Measurements from ENCODE around the gene RPS21. TPM values are rescaled to one million over a fixed set of nuclear protein-coding genes. Genes with fewer than 3 reads are reported as not detected.

Gene RPS21
- total RNA-seq, 1 experiment from 2014 or later, result 1,761 TPM

GRCh38 chr20:62426699-62427131 lies 39.8 kb downstream of the RPS21 start:
- Histone ChIP-seq H3K4me3 (ENCODE audit: low read depth in 2 of 2, low read length in 2 of 2) (no peak overlapping the region), H3K27me3 (ENCODE audit: control insufficient read depth, insufficient read depth, low read length) (no peaks in the 10 kb centered on the region), H3K9me3 (ENCODE audit: control insufficient read depth, insufficient read depth, low read depth, low read length) (no peaks in the 10 kb centered on the region), H3K4me1 (ENCODE audit: control insufficient read depth, insufficient read depth, low read length) (no peaks in the 10 kb centered on the region; the same call in none of the 2 replicates), H3K27ac (ENCODE audit: low read length) (no peak overlapping the region), H3K36me3 (ENCODE audit: control insufficient read depth, insufficient read depth, low read length) (no peaks in the 10 kb centered on the region)
- in situ Hi-C loops (cut with HindIII; ENCODE audit: low pct_unique_long_range_greater_than_20kb, low sequenced_read_pairs), result no loop called here
- ATAC-seq, result no peak
- no TSS peak for BruUV-seq (replicated peaks)
- intact Hi-C loops (cut with micrococcal nuclease; ENCODE audit: unreplicated experiment), result no loop called here
- CTCF ChIA-PET, result no interaction called here
- POLR2A ChIA-PET, result interaction anchor here (0.6 kb wide), 1 partner anchor 58 kb away, joined by 3 read pairs; no protein-coding TSS in a partner anchor
- no peak for TF ChIP-seq REST (IDR thresholded peaks at IDR 0.05; ENCODE audit: insufficient read depth in 1 of 2, low read depth in 2 of 2, low read length in 1 of 2)
- TF ChIP-seq TCF7L2 (IDR thresholded peaks at IDR 0.05; ENCODE audit: low read depth, low read length), result no peak
- TF ChIP-seq SIN3A (IDR thresholded peaks at IDR 0.05; ENCODE audit: borderline replicate concordance, insufficient read depth, low read depth, low read length), result no peak
- TF ChIP-seq, protein P1, sequence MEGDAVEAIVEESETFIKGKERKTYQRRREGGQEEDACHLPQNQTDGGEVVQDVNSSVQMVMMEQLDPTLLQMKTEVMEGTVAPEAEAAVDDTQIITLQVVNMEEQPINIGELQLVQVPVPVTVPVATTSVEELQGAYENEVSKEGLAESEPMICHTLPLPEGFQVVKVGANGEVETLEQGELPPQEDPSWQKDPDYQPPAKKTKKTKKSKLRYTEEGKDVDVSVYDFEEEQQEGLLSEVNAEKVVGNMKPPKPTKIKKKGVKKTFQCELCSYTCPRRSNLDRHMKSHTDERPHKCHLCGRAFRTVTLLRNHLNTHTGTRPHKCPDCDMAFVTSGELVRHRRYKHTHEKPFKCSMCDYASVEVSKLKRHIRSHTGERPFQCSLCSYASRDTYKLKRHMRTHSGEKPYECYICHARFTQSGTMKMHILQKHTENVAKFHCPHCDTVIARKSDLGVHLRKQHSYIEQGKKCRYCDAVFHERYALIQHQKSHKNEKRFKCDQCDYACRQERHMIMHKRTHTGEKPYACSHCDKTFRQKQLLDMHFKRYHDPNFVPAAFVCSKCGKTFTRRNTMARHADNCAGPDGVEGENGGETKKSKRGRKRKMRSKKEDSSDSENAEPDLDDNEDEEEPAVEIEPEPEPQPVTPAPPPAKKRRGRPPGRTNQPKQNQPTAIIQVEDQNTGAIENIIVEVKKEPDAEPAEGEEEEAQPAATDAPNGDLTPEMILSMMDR (IDR thresholded peaks at IDR 0.05), result no peak
- no peak for TF ChIP-seq POLR2AphosphoS5 (IDR thresholded peaks at IDR 0.05; ENCODE audit: low read depth, low read length)
- DNase-seq (ENCODE audit: low read depth, low spot score), result no peak

- CTCF ChIA-PET, result interaction anchor here (0.5 kb wide), 1 partner anchor 782 kb away, joined by 3 read pairs; no protein-coding TSS in a partner anchor
- Histone ChIP-seq H3K27me3 (ENCODE audit: control insufficient read depth, insufficient read depth, low read length) (no peaks in the 10 kb centered on the region), H3K9me3 (ENCODE audit: control insufficient read depth, insufficient read depth, low read depth, low read length) (no peaks in the 10 kb centered on the region), H3K27ac (ENCODE audit: low read length) (no peak within 1 kb of the TSS), H3K36me3 (ENCODE audit: control insufficient read depth, insufficient read depth, low read length) (no peaks in the 10 kb centered on the region), H3K4me1 (ENCODE audit: control insufficient read depth, insufficient read depth, low read length) (no peaks in the 10 kb centered on the region; the same call in none of the 2 replicates), H3K4me3 (ENCODE audit: low read depth in 2 of 2, low read length in 2 of 2) (no peak within 1 kb of the TSS)
- in situ Hi-C loops (cut with HindIII; ENCODE audit: low pct_unique_long_range_greater_than_20kb, low sequenced_read_pairs) (no loop called here), intact Hi-C loops (cut with micrococcal nuclease; ENCODE audit: unreplicated experiment) (no loop called here)
- POLR2A ChIA-PET, result interaction anchor here (0.6 kb wide), 1 partner anchor 59 kb away, joined by 3 read pairs; no protein-coding TSS in a partner anchor
- ATAC-seq (0 out of 2 replicates have a peak, but pooled peaks have one; percentile 23), DNase-seq (ENCODE audit: low read depth, low spot score) (no peak)
- TF ChIP-seq REST (IDR thresholded peaks at IDR 0.05; ENCODE audit: insufficient read depth in 1 of 2, low read depth in 2 of 2, low read length in 1 of 2) (no peak), POLR2AphosphoS5 (IDR thresholded peaks at IDR 0.05; ENCODE audit: low read depth, low read length) (no peak)
- no TSS peak for BruUV-seq (replicated peaks)
These were observed 40.5 kb downstream of the RPS21 start, which contains the start of gene RBBP8NL for GRCh38 chr20:62427172-62428001. Gene RBBP8NL (minus strand): TSS chr20:62427539. CDS start chr20:62419647, 7,892 bp downstream.
